Esophagus muscularis mucosa (tissue), 3 donors: ENCODE data around the gene DMPK.

ENCODE experiments used
- EP300 ChIP-seq: sonication (generic); formaldehyde crosslinking; IDR thresholded peaks from one replicate; pipeline ENCODE4 v1.6.1; 2017; ENCODE audit warnings: antibody characterized with exemption
- TF ChIP-seq, protein P1 (sequence below), 3 experiments: fragments of 200-600 bp in 2 of 3; fragments of 450-650 bp in 1 of 3; sonication (generic) in 2 of 3; IDR thresholded peaks; one replicate each; pipeline ENCODE4 v1.5.1; 2017 to 2019; ENCODE audit warnings: antibody characterized with exemption in 3 of 3, mild to moderate bottlenecking in 2 of 3, moderate library complexity in 1 of 3

DNA sequence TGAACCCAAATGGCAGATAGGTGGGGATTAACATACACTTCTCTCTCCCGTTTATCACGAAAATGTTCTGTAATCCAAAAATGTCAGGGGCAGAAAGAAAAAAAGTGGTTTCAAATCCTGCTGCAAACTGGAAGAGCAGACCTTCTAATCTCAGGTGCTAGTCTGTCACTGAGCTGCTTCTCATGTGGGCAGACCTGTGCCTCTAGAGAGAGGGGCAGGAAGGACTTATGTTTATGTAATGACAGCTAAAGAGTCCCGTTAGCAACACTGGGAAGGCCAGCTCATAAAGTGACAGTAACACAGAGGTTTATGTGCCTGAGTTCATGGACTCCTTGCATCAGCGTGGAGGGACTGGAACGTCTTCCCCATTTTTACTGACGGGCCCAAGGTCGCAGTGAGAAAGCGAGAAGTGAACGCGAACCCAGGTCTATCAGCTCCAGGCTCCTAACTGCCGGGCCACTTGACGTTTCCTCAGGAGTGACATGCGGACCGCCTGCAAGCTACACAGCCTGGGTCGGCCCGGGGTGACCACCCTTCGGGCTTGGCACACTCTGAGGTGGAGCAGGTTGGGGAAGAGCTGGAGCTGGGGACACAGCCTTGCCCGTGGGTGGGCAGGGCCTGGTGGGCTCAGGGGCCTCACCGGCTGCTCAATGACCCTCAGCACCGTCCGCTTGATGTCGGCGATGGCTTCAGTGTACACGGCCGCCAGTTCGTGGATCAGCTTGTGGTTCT is 42.4 kb upstream of the DMPK start:
- TF ChIP-seq, protein P1, sequence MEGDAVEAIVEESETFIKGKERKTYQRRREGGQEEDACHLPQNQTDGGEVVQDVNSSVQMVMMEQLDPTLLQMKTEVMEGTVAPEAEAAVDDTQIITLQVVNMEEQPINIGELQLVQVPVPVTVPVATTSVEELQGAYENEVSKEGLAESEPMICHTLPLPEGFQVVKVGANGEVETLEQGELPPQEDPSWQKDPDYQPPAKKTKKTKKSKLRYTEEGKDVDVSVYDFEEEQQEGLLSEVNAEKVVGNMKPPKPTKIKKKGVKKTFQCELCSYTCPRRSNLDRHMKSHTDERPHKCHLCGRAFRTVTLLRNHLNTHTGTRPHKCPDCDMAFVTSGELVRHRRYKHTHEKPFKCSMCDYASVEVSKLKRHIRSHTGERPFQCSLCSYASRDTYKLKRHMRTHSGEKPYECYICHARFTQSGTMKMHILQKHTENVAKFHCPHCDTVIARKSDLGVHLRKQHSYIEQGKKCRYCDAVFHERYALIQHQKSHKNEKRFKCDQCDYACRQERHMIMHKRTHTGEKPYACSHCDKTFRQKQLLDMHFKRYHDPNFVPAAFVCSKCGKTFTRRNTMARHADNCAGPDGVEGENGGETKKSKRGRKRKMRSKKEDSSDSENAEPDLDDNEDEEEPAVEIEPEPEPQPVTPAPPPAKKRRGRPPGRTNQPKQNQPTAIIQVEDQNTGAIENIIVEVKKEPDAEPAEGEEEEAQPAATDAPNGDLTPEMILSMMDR (IDR thresholded peaks at IDR 0.05), result no peak
- no peak for TF ChIP-seq EP300
